RWPE1 (cell line): ENCODE data around the gene MRPS11.

ENCODE experiments used
- CTCF ChIA-PET: fragments of 350-600 bp; sonication (Branson Sonifier 250); formaldehyde crosslinking; extraction: SDS; loops from one replicate; lab custom pipeline; 2021; lab: Yijun Ruan, JAX
- POLR2A ChIA-PET: fragments of 400-600 bp; formaldehyde crosslinking; extraction: SDS; loops from one replicate; lab custom pipeline; 2020; ENCODE audit warnings: antibody characterized with exemption; ENCODE audit not compliant: low non-redundant PET; lab: Yijun Ruan, JAX
- DNase-seq: peaks from one replicate; pipeline ENCODE4 v3.0.0; 2012; ENCODE audit warnings: low spot score
- H3K27ac ChIP-seq: fragments of 450-650 bp; 2 replicates; pipeline ENCODE4 v1.5.1; 2017
- CTCF ChIP-seq: fragments of 450-650 bp; conservative IDR thresholded peaks from 2 replicates; pipeline ENCODE4 v1.5.1; 2017; ENCODE audit warnings: low read depth, mild to moderate bottlenecking

The MRPS11 gene

GRCh38 chr15:88497109-88497765 is 29.7 kb downstream of the MRPS11 start:
- ChIA-PET POLR2A (no interaction called here), CTCF (no interaction called here)
- no peak for TF ChIP-seq CTCF
- DNase-seq: no peak
- no peak overlapping the region for H3K27ac ChIP-seq

GRCh38 chr15:88498996-88499395 is 31.5 kb downstream of the MRPS11 start:
- H3K27ac ChIP-seq: no peak overlapping the region
- TF ChIP-seq CTCF: no peak
- POLR2A ChIA-PET: no interaction called here
- CTCF ChIA-PET: interaction anchor here (0.6 kb wide), 1 partner anchor 31 kb away, joined by 4 read pairs; the partner anchor contains the start of gene MRPS11
- DNase-seq: no peak

GRCh38 chr15:88504445-88504844 is 36.9 kb downstream of the MRPS11 start:
- POLR2A ChIA-PET: no interaction called here
- H3K27ac ChIP-seq: no peak overlapping the region
- DNase-seq: no peak
- no peak for TF ChIP-seq CTCF
- CTCF ChIA-PET: no interaction called here

- POLR2A ChIA-PET: no interaction called here
- no peak overlapping the region for H3K27ac ChIP-seq
- CTCF ChIA-PET: interaction anchor here (0.6 kb wide), 1 partner anchor 33 kb away, joined by 4 read pairs; no protein-coding TSS in a partner anchor
- DNase-seq: no peak
- TF ChIP-seq CTCF: no peak
Measured at GRCh38 chr15:88505721-88506120, 38.2 kb downstream of the MRPS11 start.

GRCh38 chr15:88506628-88507027 is 39.1 kb downstream of the MRPS11 start:
- ChIA-PET POLR2A (no interaction called here), CTCF (no interaction called here)
- no peak for DNase-seq
- H3K27ac ChIP-seq: no peak overlapping the region
- no peak for TF ChIP-seq CTCF

GRCh38 chr15:88509321-88509720 is 41.8 kb downstream of the MRPS11 start:
- ChIA-PET POLR2A (no interaction called here), CTCF (no interaction called here)
- H3K27ac ChIP-seq: no peak overlapping the region
- no peak for TF ChIP-seq CTCF
- DNase-seq: no peak
